Eye (tissue), 1 donor: Measurements from ENCODE around the gene NLGN4X.
"Not testable (repeated sequence)": the region's sequence is repeated elsewhere in the genome, so short reads cannot be mapped to it uniquely, and the experiment has no call there.

Source experiments
- DNase-seq: peaks from one replicate; pipeline ENCODE4 v3.0.0-alpha.2; 2015

NLGN4X gene

GRCh38 chrX:6002056-6002455, 226.6 kb downstream of the NLGN4X start:
- no peak for DNase-seq

DNA sequence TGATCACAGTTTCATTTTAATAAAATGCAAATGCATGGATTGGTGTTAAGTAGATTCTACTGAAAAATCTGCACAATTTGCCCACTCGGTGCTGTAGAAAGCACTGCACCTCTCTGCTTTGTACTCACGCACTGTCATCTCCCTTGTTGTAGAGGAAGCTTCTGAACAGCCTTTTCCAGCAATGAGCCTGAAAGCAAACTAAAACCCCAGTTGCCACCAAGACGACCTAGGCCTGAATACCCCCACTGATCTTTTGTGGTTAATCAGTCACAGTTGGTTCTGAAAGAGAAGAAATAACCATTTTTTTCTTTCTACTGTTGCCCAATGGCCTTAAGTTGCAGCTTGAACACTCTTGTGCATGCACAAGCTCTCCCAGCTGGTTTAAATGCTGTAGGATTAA, 229.8 kb downstream of the NLGN4X start:
- DNase-seq, result no peak

- no peak for DNase-seq
Measured at GRCh38 chrX:5998456-5998855, 230.2 kb downstream of the NLGN4X start.

- no peak for DNase-seq
Measured at GRCh38 chrX:5991393-5991792, 237.3 kb downstream of the NLGN4X start.

DNA sequence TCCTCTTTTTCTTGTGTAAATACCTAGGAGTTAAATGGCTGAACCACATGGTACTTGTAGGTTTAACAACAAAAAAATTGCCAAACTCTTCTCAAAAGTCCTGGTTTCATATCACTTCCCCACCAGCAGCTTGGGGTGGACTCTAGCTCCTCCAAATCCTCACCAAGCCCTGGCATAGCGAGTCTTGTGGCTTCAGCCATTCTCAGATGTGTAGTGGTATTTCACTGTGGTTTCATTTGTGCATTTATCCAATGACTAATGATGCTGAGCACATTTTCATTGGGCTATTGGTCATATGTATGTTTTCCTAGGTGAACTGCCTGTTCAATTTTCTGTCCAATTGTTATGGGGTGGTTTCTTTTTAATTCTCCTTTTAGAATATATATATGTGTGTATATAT, 249.3 kb downstream of the NLGN4X start:
- DNase-seq, result no peak

DNA sequence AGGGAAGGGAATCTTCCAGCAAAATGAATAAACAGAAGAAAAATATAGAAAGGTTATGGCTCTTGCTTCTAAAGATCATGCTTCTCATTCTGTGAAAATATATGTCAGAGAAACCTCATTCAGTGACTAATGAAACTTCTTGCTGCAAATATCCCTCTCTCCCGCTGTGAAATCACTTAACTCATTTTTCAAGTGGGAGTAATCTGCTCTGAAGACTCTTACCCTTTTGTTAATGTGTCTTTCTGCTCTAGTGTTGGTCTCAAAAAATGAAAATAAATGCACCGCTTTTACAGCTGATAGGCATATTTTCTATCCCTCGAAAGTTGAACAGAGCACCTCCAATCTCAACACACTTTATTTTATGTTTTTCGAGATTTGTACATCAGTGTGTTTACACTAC, 252.3 kb downstream of the NLGN4X start:
- no peak for DNase-seq

- no peak for DNase-seq
Measured at GRCh38 chrX:5971300-5971699, 257.4 kb downstream of the NLGN4X start.

DNA sequence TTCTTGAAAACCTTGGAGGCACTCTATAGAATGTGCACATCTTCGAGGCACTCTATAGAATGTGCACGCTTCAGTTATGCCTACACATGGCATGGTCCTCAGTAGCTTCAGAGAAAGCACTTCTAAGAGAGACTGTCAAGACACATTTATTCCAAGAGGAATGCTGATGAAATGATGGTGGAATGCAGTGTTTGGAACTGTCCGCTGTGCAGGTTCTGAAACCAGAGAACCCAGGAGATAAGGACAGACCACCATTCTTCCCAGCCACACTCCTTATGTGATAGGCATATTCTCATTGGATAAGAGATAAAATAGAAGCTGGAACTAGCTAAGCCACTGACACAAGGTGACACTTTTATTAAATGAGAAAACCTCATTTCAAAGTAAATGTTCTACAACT, 263.3 kb downstream of the NLGN4X start:
- peak; percentile 3 for DNase-seq

DNA sequence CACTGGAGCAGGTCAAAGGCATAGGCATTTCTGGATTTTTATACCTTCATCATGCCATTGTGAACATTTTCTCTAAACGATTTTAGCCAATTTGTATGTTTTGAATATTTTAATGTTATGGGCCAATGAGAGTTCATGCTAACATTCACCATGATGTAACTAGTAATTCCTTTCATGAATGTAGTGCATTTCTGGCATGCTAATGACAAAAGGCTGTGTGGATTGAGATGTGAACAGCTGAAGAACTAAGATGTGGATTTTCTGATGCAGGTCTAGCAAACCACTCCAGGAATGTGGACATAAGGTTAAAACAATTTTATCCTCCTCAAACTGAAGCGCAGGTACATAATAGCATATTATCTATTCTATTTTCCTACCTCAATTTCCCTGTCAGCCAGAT, 269.4 kb downstream of the NLGN4X start:
- DNase-seq, result no peak

DNA sequence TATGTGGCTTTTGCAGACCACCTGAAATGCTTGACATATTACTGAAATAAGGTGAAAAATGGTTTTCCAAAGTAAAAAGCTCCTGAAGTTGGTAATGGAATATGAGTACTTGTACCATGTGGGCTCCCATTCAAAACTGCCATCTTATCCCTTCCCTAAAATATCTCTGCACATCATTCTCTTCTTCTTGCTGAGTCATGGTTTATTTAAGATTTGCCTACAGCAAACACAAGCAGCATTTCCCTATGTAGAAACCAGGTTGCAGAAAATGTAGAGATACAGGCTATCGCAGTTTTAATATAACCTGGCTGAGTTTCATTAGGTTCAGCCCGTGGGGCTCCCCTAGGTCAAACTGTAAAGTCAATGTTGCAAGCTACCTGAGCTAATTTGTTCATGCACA, 270.1 kb downstream of the NLGN4X start:
- no peak for DNase-seq

- no peak for DNase-seq
Measured at GRCh38 chrX:5957506-5957905, 271.2 kb downstream of the NLGN4X start.

DNA sequence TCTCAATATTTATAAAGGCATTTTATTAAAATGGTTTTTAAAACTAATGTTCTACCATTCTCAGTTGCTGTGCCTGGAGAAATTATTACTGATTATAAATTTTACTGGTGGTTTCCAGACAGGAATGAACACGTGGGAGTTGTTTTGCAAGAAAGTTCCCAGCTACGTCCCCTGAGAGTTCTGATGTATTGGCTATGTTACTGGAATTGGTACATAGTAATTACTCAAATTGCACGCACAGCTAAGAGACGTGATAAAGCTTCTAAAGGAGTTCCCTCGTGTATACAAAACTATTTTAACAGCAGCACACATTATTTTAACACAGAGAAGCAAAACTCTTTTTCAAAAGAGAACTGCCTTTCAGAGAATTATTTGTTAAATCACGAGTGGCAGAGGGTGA, 292.2 kb downstream of the NLGN4X start:
- DNase-seq, result peak; percentile 18

DNA sequence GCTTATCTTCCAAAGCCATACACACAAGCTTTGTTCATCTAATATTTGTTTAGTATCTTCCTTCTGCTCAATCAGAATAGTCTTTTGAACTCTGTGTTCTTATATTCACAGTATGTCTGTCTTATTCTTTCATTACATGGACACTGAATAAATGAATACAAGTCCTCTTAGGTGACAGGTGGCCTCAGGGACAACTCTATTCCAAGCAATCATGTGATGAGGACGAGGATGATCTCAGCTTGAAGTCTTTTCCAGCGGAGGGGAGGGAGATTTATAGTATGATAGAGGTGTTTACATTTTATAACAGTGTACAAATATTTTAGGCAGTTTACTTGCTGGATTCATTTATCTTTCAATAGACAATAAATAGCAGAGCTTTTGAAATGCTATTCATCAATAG, 300.4 kb downstream of the NLGN4X start:
- peak; percentile 1 for DNase-seq

- no peak for DNase-seq
Measured at GRCh38 chrX:5916945-5917344, 311.7 kb downstream of the NLGN4X start.

- DNase-seq, result no peak
Measured at GRCh38 chrX:5915783-5916182, 312.9 kb downstream of the NLGN4X start.

GRCh38 chrX:5907207-5907606, 321.5 kb downstream of the NLGN4X start:
- DNase-seq, result no peak

DNA sequence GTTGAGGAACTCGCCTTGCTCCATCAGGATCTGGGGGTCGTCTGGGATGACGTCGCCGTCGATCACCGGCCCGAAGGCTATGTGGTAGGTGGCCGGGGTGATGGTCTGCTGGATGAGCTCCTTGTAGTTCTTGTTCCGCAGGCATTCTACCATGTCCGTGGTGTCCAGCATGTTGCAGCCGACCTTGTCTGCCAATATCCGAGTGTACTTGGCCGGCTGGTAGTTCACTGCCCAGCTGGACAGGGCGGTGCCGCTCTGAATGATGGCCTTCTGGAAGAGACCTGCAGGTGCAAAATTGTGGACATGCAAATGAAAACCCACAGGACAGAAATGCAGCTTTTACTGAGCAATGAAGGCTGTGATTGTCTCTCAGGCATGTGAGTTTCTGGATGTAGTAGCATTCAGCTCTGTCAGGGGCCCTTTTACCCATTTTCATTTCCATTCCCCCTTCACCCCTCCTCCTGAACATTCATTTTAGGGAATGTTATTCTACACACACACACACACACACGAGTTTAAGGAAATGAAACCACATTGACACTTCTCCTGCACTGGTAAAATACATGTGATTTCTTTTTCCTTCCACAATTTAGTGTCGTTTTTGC, 325.0 kb downstream of the NLGN4X start:
- DNase-seq, result not testable (repeated sequence)

- no peak for DNase-seq
Measured at GRCh38 chrX:5898463-5898862, 330.2 kb downstream of the NLGN4X start.

- DNase-seq, result no peak
Measured at GRCh38 chrX:5891378-5891777, 337.3 kb downstream of the NLGN4X start.

DNA sequence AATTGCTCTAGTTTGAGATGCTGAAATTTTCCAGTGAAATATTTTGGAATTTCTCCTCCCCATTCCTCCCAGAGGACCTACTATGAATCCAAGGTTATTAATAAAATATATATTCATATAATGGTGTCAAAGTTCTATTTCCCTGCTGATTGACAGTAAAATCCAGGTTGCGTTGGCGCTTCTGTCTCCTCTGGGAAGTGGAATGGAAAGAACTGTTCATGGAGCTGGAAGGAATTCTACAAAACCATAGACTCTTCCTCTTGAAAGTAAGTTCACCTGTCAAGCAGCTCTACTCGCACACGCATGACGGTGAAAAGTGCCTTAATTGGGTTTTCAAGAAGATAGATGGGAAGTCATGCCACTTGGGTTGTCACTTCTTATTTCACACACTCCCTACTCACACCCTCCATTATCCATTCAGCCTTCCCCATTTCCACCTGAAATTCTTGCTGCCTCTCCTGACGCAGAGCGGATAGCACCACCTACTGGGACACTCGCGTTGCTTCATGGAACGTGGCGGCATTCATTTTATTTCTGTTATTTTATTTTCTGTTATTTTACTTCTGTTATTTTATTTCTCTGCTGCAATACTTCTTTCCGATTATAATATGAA, 351.6 kb downstream of the NLGN4X start:
- peak; percentile 59 for DNase-seq

DNA sequence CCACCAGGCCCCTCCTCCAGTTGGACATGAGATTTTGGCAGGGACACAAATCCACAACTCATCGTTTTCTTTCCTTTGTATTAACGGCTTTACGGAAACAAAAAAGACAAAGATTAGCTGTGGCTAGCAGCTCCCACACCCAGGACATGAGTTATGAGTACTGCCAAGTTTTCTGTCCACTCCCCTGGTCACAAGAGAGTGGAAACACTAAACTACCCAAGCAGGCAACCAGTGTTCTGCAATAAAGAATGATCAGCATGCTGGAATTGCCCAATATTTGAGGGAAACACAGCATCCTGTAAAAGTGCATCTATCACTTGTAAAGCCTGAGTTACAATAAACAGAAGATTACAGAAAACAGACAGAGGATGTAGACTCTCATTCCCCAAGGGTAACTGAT, 358.4 kb downstream of the NLGN4X start:
- no peak for DNase-seq

GRCh38 chrX:5869786-5870185, 358.9 kb downstream of the NLGN4X start:
- no peak for DNase-seq

DNA sequence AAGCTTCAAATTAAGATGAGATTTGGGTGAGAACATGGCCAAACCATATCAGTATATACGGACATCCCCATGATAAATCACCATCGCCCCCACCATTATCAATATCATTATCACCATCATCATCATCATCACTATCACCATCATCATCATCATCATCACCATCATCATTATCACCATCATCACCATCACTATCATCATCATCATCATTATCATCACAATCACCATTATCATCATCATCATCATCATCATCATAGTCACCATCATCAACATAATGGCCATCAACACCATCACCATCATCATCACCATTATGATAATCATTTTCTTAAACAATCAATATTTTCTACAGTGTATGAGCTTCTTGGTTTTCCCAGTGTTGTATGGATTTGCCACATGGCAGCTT, 360.9 kb downstream of the NLGN4X start:
- no peak for DNase-seq

DNA sequence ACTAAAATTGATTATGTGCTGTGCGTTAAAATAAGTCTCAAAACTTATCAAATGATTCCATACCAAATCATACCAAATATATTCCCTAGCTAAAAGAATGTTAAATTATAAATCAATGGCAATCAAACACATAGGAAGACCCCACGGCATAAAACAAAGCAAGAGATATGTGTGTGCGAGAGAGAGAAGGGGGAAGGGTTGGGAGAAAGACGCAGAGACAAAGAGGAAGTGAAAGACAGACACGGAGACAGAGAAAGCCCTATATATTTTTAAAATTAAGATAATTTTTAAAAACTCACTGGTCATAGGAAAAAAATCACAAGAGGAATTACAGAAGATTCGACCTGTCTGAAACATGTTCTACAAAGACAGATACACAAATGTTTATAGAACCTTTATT, 371.4 kb downstream of the NLGN4X start:
- no peak for DNase-seq

DNA sequence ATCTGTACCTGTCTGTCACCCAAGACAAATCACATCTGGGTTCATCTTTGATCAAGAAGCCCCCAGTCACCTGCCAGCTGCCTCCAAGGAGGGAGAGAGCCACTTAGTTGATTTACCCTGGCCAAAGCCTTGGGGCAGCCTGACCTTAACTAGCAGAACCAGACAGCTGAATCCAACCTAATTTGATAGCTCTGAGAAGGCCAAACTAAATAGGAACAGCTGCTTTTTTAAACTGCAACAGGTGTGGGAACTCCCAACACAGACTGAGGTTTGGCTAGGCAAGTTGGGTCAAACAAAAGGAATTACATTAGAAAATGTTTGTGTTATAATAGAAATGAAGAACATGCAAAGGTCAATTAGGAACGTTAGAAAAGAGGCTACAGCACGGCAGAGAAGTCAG, 375.7 kb downstream of the NLGN4X start:
- DNase-seq, result peak; percentile 4
